Ishikawa (cell line): ENCODE results near the gene NEGR1.

Source experiments
- CEBPB ChIP-seq: IDR thresholded peaks from 2 replicates; pipeline ENCODE4 v1.6.1; 2012
- CREB1 ChIP-seq: IDR thresholded peaks from 2 replicates; pipeline ENCODE4 v1.6.1; 2012; ENCODE audit warnings: low read depth
- EGR1 ChIP-seq: IDR thresholded peaks from 2 replicates; pipeline ENCODE4 v1.6.1; 2012
- EP300 ChIP-seq: IDR thresholded peaks from 2 replicates; pipeline ENCODE4 v1.6.1; 2012; ENCODE audit warnings: borderline replicate concordance
- FOXM1 ChIP-seq: IDR thresholded peaks from 2 replicates; pipeline ENCODE4 v1.6.1; 2012; ENCODE audit warnings: low read depth, borderline replicate concordance
- NFIC ChIP-seq: IDR thresholded peaks from 2 replicates; pipeline ENCODE4 v1.6.1; 2012
- RAD21 ChIP-seq: IDR thresholded peaks from 2 replicates; pipeline ENCODE4 v1.6.1; 2012; ENCODE audit warnings: low read depth
- TAF1 ChIP-seq: IDR thresholded peaks from 2 replicates; pipeline ENCODE4 v1.6.1; 2012; ENCODE audit warnings: low read depth, mild to moderate bottlenecking
- TCF12 ChIP-seq: IDR thresholded peaks from 2 replicates; pipeline ENCODE4 v1.6.1; 2012; ENCODE audit warnings: low read depth
- TEAD4 ChIP-seq: IDR thresholded peaks from 2 replicates; pipeline ENCODE4 v1.6.1; 2012
- YY1 ChIP-seq: IDR thresholded peaks from 2 replicates; pipeline ENCODE4 v1.6.1; 2012; ENCODE audit warnings: low read depth
- ZBTB7A ChIP-seq: IDR thresholded peaks from 2 replicates; pipeline ENCODE4 v1.6.1; 2012; ENCODE audit warnings: low read depth
- TF ChIP-seq, protein P1 (sequence below): IDR thresholded peaks from 2 replicates; pipeline ENCODE4 v1.6.1; 2012; ENCODE audit warnings: low read depth, mild to moderate bottlenecking
- TF ChIP-seq, protein P2 (sequence below): IDR thresholded peaks from 2 replicates; pipeline ENCODE4 v1.6.1; 2012
- TF ChIP-seq, protein P3 (sequence below): IDR thresholded peaks from 2 replicates; pipeline ENCODE4 v1.6.1; 2012

NEGR1 gene

DNA sequence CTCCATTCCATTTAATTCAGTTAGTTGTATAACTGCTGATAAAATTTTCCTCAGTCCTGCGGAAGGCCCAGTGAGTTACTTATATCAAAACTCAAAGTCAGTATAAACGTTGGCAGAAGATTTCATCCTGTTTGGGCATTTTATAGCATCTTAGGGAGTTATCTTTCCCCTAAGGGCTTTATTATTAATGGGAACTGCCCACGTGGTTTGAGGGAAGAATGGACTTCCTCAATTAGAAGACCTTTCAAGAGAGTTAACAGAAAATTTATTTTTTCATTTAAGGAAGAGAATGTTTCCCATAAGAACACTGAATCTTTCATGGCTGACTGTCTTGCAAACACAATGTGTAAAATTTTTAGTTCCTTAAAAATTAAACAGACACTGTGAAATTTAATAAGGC, 400.1 kb downstream of the NEGR1 start:
- TF ChIP-seq RAD21: no peak
- TF ChIP-seq, protein P1, sequence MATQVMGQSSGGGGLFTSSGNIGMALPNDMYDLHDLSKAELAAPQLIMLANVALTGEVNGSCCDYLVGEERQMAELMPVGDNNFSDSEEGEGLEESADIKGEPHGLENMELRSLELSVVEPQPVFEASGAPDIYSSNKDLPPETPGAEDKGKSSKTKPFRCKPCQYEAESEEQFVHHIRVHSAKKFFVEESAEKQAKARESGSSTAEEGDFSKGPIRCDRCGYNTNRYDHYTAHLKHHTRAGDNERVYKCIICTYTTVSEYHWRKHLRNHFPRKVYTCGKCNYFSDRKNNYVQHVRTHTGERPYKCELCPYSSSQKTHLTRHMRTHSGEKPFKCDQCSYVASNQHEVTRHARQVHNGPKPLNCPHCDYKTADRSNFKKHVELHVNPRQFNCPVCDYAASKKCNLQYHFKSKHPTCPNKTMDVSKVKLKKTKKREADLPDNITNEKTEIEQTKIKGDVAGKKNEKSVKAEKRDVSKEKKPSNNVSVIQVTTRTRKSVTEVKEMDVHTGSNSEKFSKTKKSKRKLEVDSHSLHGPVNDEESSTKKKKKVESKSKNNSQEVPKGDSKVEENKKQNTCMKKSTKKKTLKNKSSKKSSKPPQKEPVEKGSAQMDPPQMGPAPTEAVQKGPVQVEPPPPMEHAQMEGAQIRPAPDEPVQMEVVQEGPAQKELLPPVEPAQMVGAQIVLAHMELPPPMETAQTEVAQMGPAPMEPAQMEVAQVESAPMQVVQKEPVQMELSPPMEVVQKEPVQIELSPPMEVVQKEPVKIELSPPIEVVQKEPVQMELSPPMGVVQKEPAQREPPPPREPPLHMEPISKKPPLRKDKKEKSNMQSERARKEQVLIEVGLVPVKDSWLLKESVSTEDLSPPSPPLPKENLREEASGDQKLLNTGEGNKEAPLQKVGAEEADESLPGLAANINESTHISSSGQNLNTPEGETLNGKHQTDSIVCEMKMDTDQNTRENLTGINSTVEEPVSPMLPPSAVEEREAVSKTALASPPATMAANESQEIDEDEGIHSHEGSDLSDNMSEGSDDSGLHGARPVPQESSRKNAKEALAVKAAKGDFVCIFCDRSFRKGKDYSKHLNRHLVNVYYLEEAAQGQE: no peak
- TF ChIP-seq EP300: no peak
- TF ChIP-seq, protein P2, sequence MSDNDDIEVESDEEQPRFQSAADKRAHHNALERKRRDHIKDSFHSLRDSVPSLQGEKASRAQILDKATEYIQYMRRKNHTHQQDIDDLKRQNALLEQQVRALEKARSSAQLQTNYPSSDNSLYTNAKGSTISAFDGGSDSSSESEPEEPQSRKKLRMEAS: no peak
- TF ChIP-seq CREB1: no peak
- TF ChIP-seq, protein P3, sequence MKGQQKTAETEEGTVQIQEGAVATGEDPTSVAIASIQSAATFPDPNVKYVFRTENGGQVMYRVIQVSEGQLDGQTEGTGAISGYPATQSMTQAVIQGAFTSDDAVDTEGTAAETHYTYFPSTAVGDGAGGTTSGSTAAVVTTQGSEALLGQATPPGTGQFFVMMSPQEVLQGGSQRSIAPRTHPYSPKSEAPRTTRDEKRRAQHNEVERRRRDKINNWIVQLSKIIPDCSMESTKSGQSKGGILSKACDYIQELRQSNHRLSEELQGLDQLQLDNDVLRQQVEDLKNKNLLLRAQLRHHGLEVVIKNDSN: no peak
- no peak for TF ChIP-seq EGR1
- no peak for TF ChIP-seq TCF12
- TF ChIP-seq TAF1: no peak

DNA sequence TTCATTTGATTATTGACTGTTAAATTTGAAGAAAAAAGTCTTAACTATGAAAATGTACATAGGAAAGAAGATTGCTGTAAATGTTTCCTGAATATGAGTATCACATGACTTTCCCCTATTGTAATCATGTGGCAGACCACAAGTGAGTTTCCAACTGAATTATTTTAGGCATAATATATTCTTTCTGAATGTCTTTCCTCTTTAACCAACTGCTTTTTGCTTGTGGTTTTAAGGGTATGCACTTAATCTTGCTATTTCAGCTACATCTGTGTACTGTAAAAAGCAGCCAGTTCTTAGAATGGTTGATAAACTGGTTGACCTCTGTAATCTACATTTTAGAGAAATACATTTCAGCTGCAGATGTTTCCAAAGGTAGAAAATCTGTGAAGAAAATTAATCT, 400.7 kb downstream of the NEGR1 start:
- TF ChIP-seq EP300: no peak
- TF ChIP-seq RAD21: no peak
- TF ChIP-seq FOXM1: no peak
- no peak for TF ChIP-seq ZBTB7A
- TF ChIP-seq, protein P1: no peak
- TF ChIP-seq, protein P3: no peak
- no peak for TF ChIP-seq TEAD4
- TF ChIP-seq NFIC: no peak
- no peak for TF ChIP-seq EGR1
- TF ChIP-seq CREB1: no peak
- TF ChIP-seq TCF12: no peak
- no peak for TF ChIP-seq CEBPB
- TF ChIP-seq YY1: no peak
- no peak for TF ChIP-seq TAF1
- TF ChIP-seq, protein P2: no peak

DNA sequence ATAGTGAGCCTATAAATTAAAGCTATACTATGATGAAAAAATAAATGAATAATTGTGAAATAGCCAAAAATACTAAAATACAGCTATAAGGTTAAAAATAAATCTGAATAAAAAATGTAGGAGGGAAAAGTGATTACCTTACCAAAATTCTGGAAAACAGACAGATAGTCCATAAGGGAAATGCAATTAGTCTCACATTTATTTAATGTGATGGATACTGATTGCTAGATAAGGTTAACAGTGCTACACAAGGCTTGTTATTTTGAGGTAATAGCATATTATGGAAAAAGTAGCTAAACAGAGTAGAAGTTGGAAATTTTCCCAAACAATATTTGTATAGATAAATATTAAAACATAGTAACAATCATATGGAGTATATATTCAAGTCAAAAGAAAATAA, 413.0 kb downstream of the NEGR1 start:
- TF ChIP-seq ZBTB7A (no peak), TAF1 (no peak), EP300 (no peak), YY1 (no peak), EGR1 (no peak)
- TF ChIP-seq, protein P2: no peak

DNA sequence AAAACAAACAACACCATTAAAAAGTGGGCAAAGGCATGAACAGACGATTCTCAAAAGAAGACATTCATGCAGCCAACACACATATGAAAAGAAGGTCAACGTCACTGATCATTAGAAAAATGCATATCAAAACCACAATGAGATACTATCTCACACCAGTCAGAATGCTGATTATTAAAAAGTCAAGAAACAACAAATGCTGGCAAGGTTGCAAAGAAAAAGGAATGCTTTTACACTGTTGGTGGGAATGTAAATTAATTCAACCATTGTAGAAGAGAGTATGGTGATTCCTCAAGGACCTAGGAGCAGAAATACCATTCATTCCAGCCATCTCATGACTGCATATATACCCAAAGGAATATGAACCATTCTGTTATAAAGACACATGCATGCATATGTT, 419.6 kb downstream of the NEGR1 start:
- TF ChIP-seq, protein P1: no peak
- no peak for TF ChIP-seq TEAD4
- TF ChIP-seq CREB1: no peak
- TF ChIP-seq NFIC: no peak
- TF ChIP-seq EGR1: no peak
- no peak for TF ChIP-seq RAD21
- TF ChIP-seq TAF1: no peak
- no peak for TF ChIP-seq FOXM1
- TF ChIP-seq CEBPB: no peak
- TF ChIP-seq, protein P3: no peak
- no peak for TF ChIP-seq YY1
- no peak for TF ChIP-seq EP300
- TF ChIP-seq, protein P2: no peak
- TF ChIP-seq ZBTB7A: no peak
- TF ChIP-seq TCF12: no peak
